ENCODE results near the gene LIPC. TPM values are rescaled to one million over a fixed set of nuclear protein-coding genes. Genes with fewer than 3 reads are reported as not detected.

Gene LIPC
- total and polyA plus RNA-seq, 10 of the 15 experiments (the other 5 are each of a cell fraction or from before 2014, with no cell fraction given): 0.06 to 0.31 (median 0.16) TPM; not detected in 1

DNA sequence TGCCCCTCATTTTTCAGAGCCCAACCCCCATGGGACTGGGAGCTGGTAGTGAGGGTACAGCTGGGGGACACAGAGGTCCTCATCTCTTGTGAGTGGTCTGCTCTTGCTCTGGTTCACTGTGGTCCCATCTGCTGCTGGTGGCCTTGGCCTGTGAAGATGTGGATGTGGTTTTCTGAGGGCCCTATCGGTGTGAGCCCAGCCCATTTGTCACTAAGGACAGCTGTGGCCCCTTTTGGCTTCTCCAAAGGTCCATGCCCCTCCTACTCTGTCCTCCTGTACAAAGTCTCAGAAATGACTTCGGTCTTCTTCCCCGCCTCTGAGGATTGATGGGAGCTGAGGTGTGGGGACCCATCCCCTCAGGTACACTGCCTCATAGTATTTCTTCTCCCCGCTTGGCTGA, 21.0 kb downstream of the LIPC start:
- no peaks in the 10 kb centered on the region for H3K36me3 ChIP-seq (ENCODE audit: control insufficient read depth in 2 of 2, insufficient read depth in 2 of 2, low read length in 1 of 2)
- ChIA-PET POLR2A (no interaction called here), CTCF (no interaction called here), SMC1A (ENCODE audit: uncharacterized antibody, unreplicated experiment) (interaction anchor here (0.8 kb wide), 1 partner anchor 32 kb away, joined by 4 read pairs; no protein-coding TSS in a partner anchor), RAD21 (ENCODE audit: unreplicated experiment) (no interaction called here)
- no peak for DNase-seq (ENCODE audit: low read depth, low spot score)
- WGBS (ENCODE audit: insufficient coverage, insufficient replicate concordance, low lambda C conversion rate, missing lambda C conversion rate): 72% methylated on average over 4 of the region's 4 CpGs
- intact Hi-C loops (cut with micrococcal nuclease; ENCODE audit: unreplicated experiment) (loop anchor here (10.0 kb wide), 1 partner anchor 292 kb away; the partner anchor contains the start of gene ADAM10), in situ Hi-C loops (cut with MboI) (no loop called here)
- H3K4me3 ChIP-seq: no peak overlapping the region
- no peak overlapping the region for H3K9ac ChIP-seq (ENCODE audit: control insufficient read depth, insufficient read depth, low read length)
- no peak overlapping the region for H3K4me2 ChIP-seq (ENCODE audit: control insufficient read depth, insufficient read depth)
- no peak overlapping the region for H3K27ac ChIP-seq (ENCODE audit: control insufficient read depth, insufficient read depth)
- H3K9me3 ChIP-seq (replicated peaks; ENCODE audit: control insufficient read depth, insufficient read depth, low read length): no peaks in the 10 kb centered on the region
- no peak overlapping the region for H2AFZ ChIP-seq (ENCODE audit: control insufficient read depth, low read depth, low read length)
- FAIRE-seq: no peak
- no peaks in the 10 kb centered on the region for H3K79me2 ChIP-seq (ENCODE audit: control insufficient read depth, insufficient read depth, low read length)
- no peaks in the 10 kb centered on the region for H3K27me3 ChIP-seq (replicated peaks in 1 of 2; ENCODE audit: control insufficient read depth in 2 of 2, insufficient read depth in 2 of 2, low read length in 1 of 2)
- no peak for ATAC-seq
- no TSS peak for BruUV-seq (replicated peaks)
- H4K20me1 ChIP-seq (ENCODE audit: control insufficient read depth, insufficient read depth): no peaks in the 10 kb centered on the region
- H3K4me1 ChIP-seq (ENCODE audit: control insufficient read depth, insufficient read depth, low read length): peaks cover 23% of the 10 kb centered on the region
- TF ChIP-seq, protein P1, sequence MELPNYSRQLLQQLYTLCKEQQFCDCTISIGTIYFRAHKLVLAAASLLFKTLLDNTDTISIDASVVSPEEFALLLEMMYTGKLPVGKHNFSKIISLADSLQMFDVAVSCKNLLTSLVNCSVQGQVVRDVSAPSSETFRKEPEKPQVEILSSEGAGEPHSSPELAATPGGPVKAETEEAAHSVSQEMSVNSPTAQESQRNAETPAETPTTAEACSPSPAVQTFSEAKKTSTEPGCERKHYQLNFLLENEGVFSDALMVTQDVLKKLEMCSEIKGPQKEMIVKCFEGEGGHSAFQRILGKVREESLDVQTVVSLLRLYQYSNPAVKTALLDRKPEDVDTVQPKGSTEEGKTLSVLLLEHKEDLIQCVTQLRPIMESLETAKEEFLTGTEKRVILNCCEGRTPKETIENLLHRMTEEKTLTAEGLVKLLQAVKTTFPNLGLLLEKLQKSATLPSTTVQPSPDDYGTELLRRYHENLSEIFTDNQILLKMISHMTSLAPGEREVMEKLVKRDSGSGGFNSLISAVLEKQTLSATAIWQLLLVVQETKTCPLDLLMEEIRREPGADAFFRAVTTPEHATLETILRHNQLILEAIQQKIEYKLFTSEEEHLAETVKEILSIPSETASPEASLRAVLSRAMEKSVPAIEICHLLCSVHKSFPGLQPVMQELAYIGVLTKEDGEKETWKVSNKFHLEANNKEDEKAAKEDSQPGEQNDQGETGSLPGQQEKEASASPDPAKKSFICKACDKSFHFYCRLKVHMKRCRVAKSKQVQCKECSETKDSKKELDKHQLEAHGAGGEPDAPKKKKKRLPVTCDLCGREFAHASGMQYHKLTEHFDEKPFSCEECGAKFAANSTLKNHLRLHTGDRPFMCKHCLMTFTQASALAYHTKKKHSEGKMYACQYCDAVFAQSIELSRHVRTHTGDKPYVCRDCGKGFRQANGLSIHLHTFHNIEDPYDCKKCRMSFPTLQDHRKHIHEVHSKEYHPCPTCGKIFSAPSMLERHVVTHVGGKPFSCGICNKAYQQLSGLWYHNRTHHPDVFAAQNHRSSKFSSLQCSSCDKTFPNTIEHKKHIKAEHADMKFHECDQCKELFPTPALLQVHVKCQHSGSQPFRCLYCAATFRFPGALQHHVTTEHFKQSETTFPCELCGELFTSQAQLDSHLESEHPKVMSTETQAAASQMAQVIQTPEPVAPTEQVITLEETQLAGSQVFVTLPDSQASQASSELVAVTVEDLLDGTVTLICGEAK (IDR thresholded peaks at IDR 0.05; ENCODE audit: borderline replicate concordance): no peak
- no peak for TF ChIP-seq SMAD5 (IDR thresholded peaks at IDR 0.05; ENCODE audit: low read depth)
- TF ChIP-seq LARP7 (IDR thresholded peaks at IDR 0.05): no peak
- no peak for TF ChIP-seq BCLAF1 (IDR thresholded peaks at IDR 0.05)
- TF ChIP-seq RBBP5 (conservative IDR thresholded peaks at IDR 0.05): no peak
- TF ChIP-seq, protein P2, sequence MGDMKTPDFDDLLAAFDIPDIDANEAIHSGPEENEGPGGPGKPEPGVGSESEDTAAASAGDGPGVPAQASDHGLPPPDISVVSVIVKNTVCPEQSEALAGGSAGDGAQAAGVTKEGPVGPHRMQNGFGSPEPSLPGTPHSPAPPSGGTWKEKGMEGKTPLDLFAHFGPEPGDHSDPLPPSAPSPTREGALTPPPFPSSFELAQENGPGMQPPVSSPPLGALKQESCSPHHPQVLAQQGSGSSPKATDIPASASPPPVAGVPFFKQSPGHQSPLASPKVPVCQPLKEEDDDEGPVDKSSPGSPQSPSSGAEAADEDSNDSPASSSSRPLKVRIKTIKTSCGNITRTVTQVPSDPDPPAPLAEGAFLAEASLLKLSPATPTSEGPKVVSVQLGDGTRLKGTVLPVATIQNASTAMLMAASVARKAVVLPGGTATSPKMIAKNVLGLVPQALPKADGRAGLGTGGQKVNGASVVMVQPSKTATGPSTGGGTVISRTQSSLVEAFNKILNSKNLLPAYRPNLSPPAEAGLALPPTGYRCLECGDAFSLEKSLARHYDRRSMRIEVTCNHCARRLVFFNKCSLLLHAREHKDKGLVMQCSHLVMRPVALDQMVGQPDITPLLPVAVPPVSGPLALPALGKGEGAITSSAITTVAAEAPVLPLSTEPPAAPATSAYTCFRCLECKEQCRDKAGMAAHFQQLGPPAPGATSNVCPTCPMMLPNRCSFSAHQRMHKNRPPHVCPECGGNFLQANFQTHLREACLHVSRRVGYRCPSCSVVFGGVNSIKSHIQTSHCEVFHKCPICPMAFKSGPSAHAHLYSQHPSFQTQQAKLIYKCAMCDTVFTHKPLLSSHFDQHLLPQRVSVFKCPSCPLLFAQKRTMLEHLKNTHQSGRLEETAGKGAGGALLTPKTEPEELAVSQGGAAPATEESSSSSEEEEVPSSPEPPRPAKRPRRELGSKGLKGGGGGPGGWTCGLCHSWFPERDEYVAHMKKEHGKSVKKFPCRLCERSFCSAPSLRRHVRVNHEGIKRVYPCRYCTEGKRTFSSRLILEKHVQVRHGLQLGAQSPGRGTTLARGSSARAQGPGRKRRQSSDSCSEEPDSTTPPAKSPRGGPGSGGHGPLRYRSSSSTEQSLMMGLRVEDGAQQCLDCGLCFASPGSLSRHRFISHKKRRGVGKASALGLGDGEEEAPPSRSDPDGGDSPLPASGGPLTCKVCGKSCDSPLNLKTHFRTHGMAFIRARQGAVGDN (IDR thresholded peaks at IDR 0.05): no peak
- TF ChIP-seq, protein P3, sequence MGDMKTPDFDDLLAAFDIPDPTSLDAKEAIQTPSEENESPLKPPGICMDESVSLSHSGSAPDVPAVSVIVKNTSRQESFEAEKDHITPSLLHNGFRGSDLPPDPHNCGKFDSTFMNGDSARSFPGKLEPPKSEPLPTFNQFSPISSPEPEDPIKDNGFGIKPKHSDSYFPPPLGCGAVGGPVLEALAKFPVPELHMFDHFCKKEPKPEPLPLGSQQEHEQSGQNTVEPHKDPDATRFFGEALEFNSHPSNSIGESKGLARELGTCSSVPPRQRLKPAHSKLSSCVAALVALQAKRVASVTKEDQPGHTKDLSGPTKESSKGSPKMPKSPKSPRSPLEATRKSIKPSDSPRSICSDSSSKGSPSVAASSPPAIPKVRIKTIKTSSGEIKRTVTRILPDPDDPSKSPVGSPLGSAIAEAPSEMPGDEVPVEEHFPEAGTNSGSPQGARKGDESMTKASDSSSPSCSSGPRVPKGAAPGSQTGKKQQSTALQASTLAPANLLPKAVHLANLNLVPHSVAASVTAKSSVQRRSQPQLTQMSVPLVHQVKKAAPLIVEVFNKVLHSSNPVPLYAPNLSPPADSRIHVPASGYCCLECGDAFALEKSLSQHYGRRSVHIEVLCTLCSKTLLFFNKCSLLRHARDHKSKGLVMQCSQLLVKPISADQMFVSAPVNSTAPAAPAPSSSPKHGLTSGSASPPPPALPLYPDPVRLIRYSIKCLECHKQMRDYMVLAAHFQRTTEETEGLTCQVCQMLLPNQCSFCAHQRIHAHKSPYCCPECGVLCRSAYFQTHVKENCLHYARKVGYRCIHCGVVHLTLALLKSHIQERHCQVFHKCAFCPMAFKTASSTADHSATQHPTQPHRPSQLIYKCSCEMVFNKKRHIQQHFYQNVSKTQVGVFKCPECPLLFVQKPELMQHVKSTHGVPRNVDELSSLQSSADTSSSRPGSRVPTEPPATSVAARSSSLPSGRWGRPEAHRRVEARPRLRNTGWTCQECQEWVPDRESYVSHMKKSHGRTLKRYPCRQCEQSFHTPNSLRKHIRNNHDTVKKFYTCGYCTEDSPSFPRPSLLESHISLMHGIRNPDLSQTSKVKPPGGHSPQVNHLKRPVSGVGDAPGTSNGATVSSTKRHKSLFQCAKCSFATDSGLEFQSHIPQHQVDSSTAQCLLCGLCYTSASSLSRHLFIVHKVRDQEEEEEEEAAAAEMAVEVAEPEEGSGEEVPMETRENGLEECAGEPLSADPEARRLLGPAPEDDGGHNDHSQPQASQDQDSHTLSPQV (IDR thresholded peaks at IDR 0.05): no peak

Measured in GM12878 (cell line).